B cell (primary cell): ENCODE measurements around the gene IKBKE. TPM values are rescaled to one million over a fixed set of nuclear protein-coding genes. Genes with fewer than 3 reads are reported as not detected.

Source experiments
- ATAC-seq: fragments of 200-7000 bp; cut with Tn5 transposase; one replicate; pipeline ENCODE4 v1.10.0; 2021; ENCODE audit warnings: low read depth, mild to moderate bottlenecking, moderate number of reproducible peaks, moderate library complexity
- CTCF ChIA-PET: fragments of 350-600 bp; sonication (Branson Sonifier 250); formaldehyde crosslinking; loops from one replicate; lab custom pipeline; 2021; ENCODE audit warnings: antibody characterized with exemption, inconsistent platforms; lab: Charles Lee
- POLR2A ChIA-PET: fragments of 350-600 bp; sonication (Branson Sonifier 250); formaldehyde crosslinking; loops from one replicate; lab custom pipeline; 2021; ENCODE audit warnings: antibody characterized with exemption; lab: Charles Lee
- DNase-seq: peaks from one replicate; pipeline ENCODE4 v3.0.0; 2013
- H2AFZ ChIP-seq: 2 replicates; pipeline ENCODE4 v1.6.1; 2012; ENCODE audit warnings: mild to moderate bottlenecking, low read depth, low read length; ENCODE audit not compliant: insufficient read depth, poor library complexity, severe bottlenecking
- H3K27ac ChIP-seq, 2 donors: 1 replicate in 1 of 2; 2 replicates in 1 of 2; pipeline ENCODE4 v1.5.1; 2012 to 2013; ENCODE audit warnings: low read length in 2 of 2, mild to moderate bottlenecking in 2 of 2, moderate library complexity in 1 of 2
- H3K27me3 ChIP-seq, 4 experiments: fragments of 200-600 bp in 1 of 4; sonication (generic) in 1 of 4; replicated peaks in 1 of 4; 1 replicate in 2 of 4; 2 replicates in 2 of 4; pipeline versions ENCODE4 v1.6.1 to v1.7.0; 2013 to 2016; ENCODE audit warnings: low read length in 3 of 4, mild to moderate bottlenecking in 2 of 4, mixed read lengths in 1 of 4, moderate library complexity in 1 of 4; ENCODE audit not compliant: insufficient read depth in 4 of 4, control insufficient read depth in 3 of 4; ENCODE audit errors: control extremely low read depth in 1 of 4
- H3K36me3 ChIP-seq, 2 experiments: replicated peaks in 1 of 2; 1 replicate in 1 of 2; 2 replicates in 1 of 2; pipeline versions ENCODE4 v1.6.1 to v1.7.1; 2013; ENCODE audit warnings: low read length in 1 of 2; ENCODE audit not compliant: insufficient read depth in 2 of 2, control insufficient read depth in 1 of 2; ENCODE audit errors: control extremely low read depth in 1 of 2, extremely low read depth in 1 of 2
- H3K4me1 ChIP-seq, 2 donors: fragments of 200-600 bp in 1 of 2; sonication (generic) in 1 of 2; 1 replicate in 1 of 2; 2 replicates in 1 of 2; pipeline versions ENCODE4 v1.5.1 to v1.6.1; 2013 to 2017; ENCODE audit warnings: low read length in 2 of 2; ENCODE audit not compliant: control insufficient read depth in 2 of 2, insufficient read depth in 2 of 2
- H3K4me2 ChIP-seq: replicated peaks from 2 replicates; pipeline ENCODE3; 2012; ENCODE audit warnings: mild to moderate bottlenecking, low read depth, low read length; ENCODE audit not compliant: poor library complexity, severe bottlenecking
- H3K4me3 ChIP-seq, 5 experiments: fragments of 200-600 bp in 1 of 5; sonication (generic) in 1 of 5; 1 replicate in 3 of 5; 2 replicates in 2 of 5; pipeline versions ENCODE4 v1.5.1 to v1.7.0; 2011 to 2016; ENCODE audit warnings: low read length in 4 of 5, mild to moderate bottlenecking in 4 of 5, low read depth in 2 of 5, control low read depth in 1 of 5, moderate library complexity in 1 of 5; ENCODE audit not compliant: insufficient read depth in 1 of 5; ENCODE audit errors: control extremely low read depth in 1 of 5, extremely low read depth in 1 of 5
- H3K79me2 ChIP-seq: fragments of 200-600 bp; sonication (generic); one replicate; pipeline ENCODE4 v1.6.0; 2016; ENCODE audit warnings: low read length; ENCODE audit not compliant: control insufficient read depth, insufficient read depth
- H3K9ac ChIP-seq: fragments of 200-600 bp; sonication (generic); 2 replicates; pipeline ENCODE4 v1.6.1; 2017; ENCODE audit warnings: mild to moderate bottlenecking, low read length, moderate library complexity
- H3K9me3 ChIP-seq, 3 donors: one replicate each; pipeline versions ENCODE4 v1.6.1 to v1.7.1; 2013; ENCODE audit warnings: low read length in 2 of 3; ENCODE audit not compliant: control insufficient read depth in 2 of 3, insufficient read depth in 1 of 3; ENCODE audit errors: control extremely low read depth in 1 of 3
- H4K20me1 ChIP-seq: 2 replicates; pipeline ENCODE4 v1.6.0; 2012; ENCODE audit warnings: mild to moderate bottlenecking, low read length; ENCODE audit not compliant: insufficient read depth, control insufficient read depth, poor library complexity, severe bottlenecking
- H3K27ac Mint-ChIP-seq: one replicate; pipeline ENCODE4 v1.8.0; 2021; ENCODE audit warnings: mixed read lengths
- H3K27me3 Mint-ChIP-seq: one replicate; pipeline ENCODE4 v1.8.0; 2021; ENCODE audit warnings: mixed read lengths
- H3K4me1 Mint-ChIP-seq: one replicate; pipeline ENCODE4 v1.8.0; 2021; ENCODE audit warnings: mixed read lengths
- H3K4me3 Mint-ChIP-seq: one replicate; pipeline ENCODE4 v1.8.0; 2021; ENCODE audit warnings: mixed read lengths
- H3K9me3 Mint-ChIP-seq: one replicate; pipeline ENCODE4 v1.8.0; 2022; ENCODE audit warnings: mixed read lengths; ENCODE audit not compliant: insufficient read depth
- EZH2 ChIP-seq: IDR thresholded peaks from 2 replicates; pipeline ENCODE4 v1.6.1; 2012; ENCODE audit warnings: borderline replicate concordance, low read depth, mild to moderate bottlenecking, moderate library complexity, low read length; ENCODE audit not compliant: insufficient read depth, poor library complexity, severe bottlenecking
- WGBS: methylation state at CpG from one replicate; pipeline ENCODE4 v1.1.5; 2013; ENCODE audit warnings: missing lambda C conversion rate; ENCODE audit not compliant: insufficient coverage; 5-methylcytosine and 5-hydroxymethylcytosine counted together
- intact Hi-C: fragments of 100-400 bp; cut with micrococcal nuclease; formaldehyde crosslinking; loops from one replicate; pipeline ENCODE4 v1.10.0; 2022
- polyA plus RNA-seq: library from polyadenylated mRNA; depleted of rRNA; stranded (reverse); fragments of >200 nt; gene quantifications from 2 replicates; pipeline ENCODE4 v1.2.3, GENCODE V29; 2012
- total RNA-seq, 2 donors: library from RNA; stranded (reverse); fragments of 120-200 nt in 1 of 2; gene quantifications; 1 replicate in 1 of 2; 2 replicates in 1 of 2; pipeline versions ENCODE4 v1.2.3 to v1.2.4, GENCODE V29; 2013 to 2022
- TF ChIP-seq, protein P1 (sequence below): fragments of 200-600 bp; IDR thresholded peaks from one replicate; pipeline ENCODE4 v1.8.0; 2022; ENCODE audit warnings: antibody characterized with exemption, mild to moderate bottlenecking

IKBKE gene
- total and polyA plus RNA-seq, 2 donors (not counting 1 experiment from before 2014, with no cell fraction given) = 40.8 to 55.4 TPM

DNA sequence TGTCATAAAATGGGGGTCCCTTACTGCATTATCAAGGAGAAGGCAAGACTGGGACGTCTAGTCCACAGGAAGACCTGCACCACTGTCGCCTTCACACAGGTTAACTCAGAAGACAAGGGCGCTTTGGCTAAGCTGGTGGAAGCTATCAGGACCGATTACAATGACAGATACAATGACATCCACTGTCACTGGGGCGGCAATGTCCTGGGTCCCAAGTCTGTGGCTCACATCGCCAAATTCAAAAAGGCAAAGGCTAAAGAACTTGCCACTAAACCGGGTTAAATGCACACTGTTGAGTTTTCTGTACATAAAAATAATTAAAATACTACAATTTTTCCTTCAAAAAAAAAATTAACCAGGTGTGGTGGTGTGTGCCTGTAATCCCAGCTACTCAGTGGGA is 59.1 kb downstream of the IKBKE start:
- Histone ChIP-seq H3K27me3 (no peaks in the 10 kb centered on the region), H4K20me1 (no peaks in the 10 kb centered on the region), H3K4me2 (no peak overlapping the region), H3K9ac (no peak overlapping the region), H3K4me1 (no peaks in the 10 kb centered on the region), H2AFZ (no peak overlapping the region), H3K27ac (no peak overlapping the region), H3K4me3 (no peak overlapping the region), H3K36me3 (no peaks in the 10 kb centered on the region), H3K79me2 (no peaks in the 10 kb centered on the region), H3K9me3 (no peaks in the 10 kb centered on the region)
- WGBS = 97% methylated on average over 4 of the region's 7 CpGs
- intact Hi-C loops = no loop called here
- Mint-ChIP-seq H3K27me3 (no peaks in the 10 kb centered on the region), H3K4me3 (no peak overlapping the region), H3K27ac (no peak overlapping the region), H3K9me3 (no peaks in the 10 kb centered on the region), H3K4me1 (no peaks in the 10 kb centered on the region)
- TF ChIP-seq, protein P1, sequence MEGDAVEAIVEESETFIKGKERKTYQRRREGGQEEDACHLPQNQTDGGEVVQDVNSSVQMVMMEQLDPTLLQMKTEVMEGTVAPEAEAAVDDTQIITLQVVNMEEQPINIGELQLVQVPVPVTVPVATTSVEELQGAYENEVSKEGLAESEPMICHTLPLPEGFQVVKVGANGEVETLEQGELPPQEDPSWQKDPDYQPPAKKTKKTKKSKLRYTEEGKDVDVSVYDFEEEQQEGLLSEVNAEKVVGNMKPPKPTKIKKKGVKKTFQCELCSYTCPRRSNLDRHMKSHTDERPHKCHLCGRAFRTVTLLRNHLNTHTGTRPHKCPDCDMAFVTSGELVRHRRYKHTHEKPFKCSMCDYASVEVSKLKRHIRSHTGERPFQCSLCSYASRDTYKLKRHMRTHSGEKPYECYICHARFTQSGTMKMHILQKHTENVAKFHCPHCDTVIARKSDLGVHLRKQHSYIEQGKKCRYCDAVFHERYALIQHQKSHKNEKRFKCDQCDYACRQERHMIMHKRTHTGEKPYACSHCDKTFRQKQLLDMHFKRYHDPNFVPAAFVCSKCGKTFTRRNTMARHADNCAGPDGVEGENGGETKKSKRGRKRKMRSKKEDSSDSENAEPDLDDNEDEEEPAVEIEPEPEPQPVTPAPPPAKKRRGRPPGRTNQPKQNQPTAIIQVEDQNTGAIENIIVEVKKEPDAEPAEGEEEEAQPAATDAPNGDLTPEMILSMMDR = no peak
- no peak for TF ChIP-seq EZH2
- DNase-seq (no peak), ATAC-seq (no peak)
- CTCF ChIA-PET = interaction anchor here (1.3 kb wide), 1 partner anchor 50 kb away, joined by 3 read pairs; no protein-coding TSS in a partner anchor
- POLR2A ChIA-PET = no interaction called here

- Mint-ChIP-seq H3K4me3 (no peak overlapping the region), H3K27ac (no peak overlapping the region), H3K9me3 (no peaks in the 10 kb centered on the region), H3K4me1 (peaks cover 2% of the 10 kb centered on the region), H3K27me3 (no peaks in the 10 kb centered on the region)
- TF ChIP-seq, protein P1 = no peak
- no peak for TF ChIP-seq EZH2
- DNase-seq (no peak), ATAC-seq (no peak)
- 99% methylated on average over 6 of the region's 7 CpGs for WGBS
- Histone ChIP-seq H2AFZ (no peak overlapping the region), H3K4me1 (no peaks in the 10 kb centered on the region), H3K36me3 (no peaks in the 10 kb centered on the region), H3K9me3 (no peaks in the 10 kb centered on the region), H3K79me2 (no peaks in the 10 kb centered on the region), H4K20me1 (no peaks in the 10 kb centered on the region), H3K4me2 (no peak overlapping the region), H3K9ac (no peak overlapping the region), H3K27ac (no peak overlapping the region), H3K27me3 (no peaks in the 10 kb centered on the region), H3K4me3 (no peak overlapping the region)
- POLR2A ChIA-PET = no interaction called here
- CTCF ChIA-PET = no interaction called here
- intact Hi-C loops = no loop called here
These were observed 62.1 kb downstream of the IKBKE start for GRCh38 chr1:206532368-206532767.
